Esophagus muscularis mucosa (tissue), 4 donors: ENCODE results near the gene ZNF540.

Experiments used
- CTCF ChIP-seq, 3 experiments: fragments of 200-600 bp in 2 of 3; fragments of 450-650 bp in 1 of 3; sonication (generic) in 2 of 3; IDR thresholded peaks; one replicate each; pipeline ENCODE4 v1.5.1; 2017 to 2019; ENCODE audit warnings: antibody characterized with exemption in 3 of 3, mild to moderate bottlenecking in 2 of 3, moderate library complexity in 1 of 3
- EP300 ChIP-seq: sonication (generic); formaldehyde crosslinking; IDR thresholded peaks from one replicate; pipeline ENCODE4 v1.6.1; 2017; ENCODE audit warnings: antibody characterized with exemption
- POLR2A ChIP-seq: fragments of 450-650 bp; IDR thresholded peaks from one replicate; pipeline ENCODE4 v1.6.1; 2017; ENCODE audit warnings: antibody characterized with exemption, moderate library complexity, mild to moderate bottlenecking, low read depth
- POLR2AphosphoS5 ChIP-seq, 2 donors: sonication (generic); formaldehyde crosslinking; IDR thresholded peaks; one replicate each; pipeline ENCODE4 v1.6.1; 2017; ENCODE audit warnings: antibody characterized with exemption in 2 of 2

GRCh38 chr19:37565370-37565669 is 29.4 kb upstream of the ZNF540 start:
- TF ChIP-seq EP300: no peak
- TF ChIP-seq CTCF (IDR thresholded peaks at IDR 0.05): no peak
- TF ChIP-seq POLR2AphosphoS5 (IDR thresholded peaks at IDR 0.05): no peak
- TF ChIP-seq POLR2A: no peak
